ENCODE data around the gene NT5DC1.
"Not testable (repeated sequence)": the region's sequence is repeated elsewhere in the genome, so short reads cannot be mapped to it uniquely, and the experiment has no call there.

NT5DC1 gene

DNA sequence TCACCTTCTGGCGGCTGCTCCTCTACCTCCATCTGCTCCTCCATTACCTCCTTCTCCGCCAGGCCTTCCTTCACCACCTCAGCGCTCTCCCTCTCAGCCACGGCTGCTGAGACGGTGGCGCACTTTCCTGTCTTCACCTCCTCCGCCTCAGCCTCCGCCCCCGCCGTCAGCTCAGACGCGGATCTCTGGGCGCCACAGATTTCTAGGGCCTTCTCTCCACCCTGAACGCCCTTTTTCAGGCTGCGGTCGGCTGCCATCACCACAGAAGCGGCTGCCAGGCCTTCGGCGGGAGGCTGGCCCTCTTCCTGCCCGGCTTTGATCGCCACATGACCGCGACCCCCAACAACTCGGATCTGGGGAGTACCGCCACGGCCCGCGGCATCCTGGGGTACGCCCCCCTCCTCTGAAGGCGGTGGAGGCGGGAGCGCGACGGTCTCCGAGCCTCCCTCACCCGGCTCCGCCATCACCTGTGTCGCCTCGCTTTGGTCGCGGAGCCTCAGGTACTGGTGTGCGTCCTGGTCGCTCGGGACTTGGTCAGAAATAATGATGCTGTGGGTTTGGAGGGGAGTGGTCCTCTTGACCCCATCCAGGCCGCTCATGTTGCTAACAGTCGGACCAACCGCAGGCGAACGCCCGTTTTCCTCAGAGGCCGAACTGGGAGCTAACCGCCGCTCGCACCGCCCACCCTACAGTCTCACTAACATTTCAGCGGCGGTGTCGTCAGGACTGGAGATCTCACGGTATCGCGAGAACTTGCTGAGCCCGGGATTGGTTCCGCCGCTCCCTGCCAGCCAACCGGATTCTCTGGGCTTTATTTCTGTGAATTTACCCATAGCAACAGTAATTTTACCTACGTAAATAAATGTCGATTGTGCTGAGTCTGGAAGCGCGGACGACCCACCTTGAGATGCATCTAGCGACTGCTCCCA, 178.8 kb downstream of the NT5DC1 start, which contains the start of gene TSPYL1:
TSPYL1 (minus strand) TSS at position 699 of the 929 bp plus-strand sequence; CDS start at position 599, 100 bp downstream.
- DNase-seq (ENCODE audit: low spot score), result peak; percentile 76

DNA sequence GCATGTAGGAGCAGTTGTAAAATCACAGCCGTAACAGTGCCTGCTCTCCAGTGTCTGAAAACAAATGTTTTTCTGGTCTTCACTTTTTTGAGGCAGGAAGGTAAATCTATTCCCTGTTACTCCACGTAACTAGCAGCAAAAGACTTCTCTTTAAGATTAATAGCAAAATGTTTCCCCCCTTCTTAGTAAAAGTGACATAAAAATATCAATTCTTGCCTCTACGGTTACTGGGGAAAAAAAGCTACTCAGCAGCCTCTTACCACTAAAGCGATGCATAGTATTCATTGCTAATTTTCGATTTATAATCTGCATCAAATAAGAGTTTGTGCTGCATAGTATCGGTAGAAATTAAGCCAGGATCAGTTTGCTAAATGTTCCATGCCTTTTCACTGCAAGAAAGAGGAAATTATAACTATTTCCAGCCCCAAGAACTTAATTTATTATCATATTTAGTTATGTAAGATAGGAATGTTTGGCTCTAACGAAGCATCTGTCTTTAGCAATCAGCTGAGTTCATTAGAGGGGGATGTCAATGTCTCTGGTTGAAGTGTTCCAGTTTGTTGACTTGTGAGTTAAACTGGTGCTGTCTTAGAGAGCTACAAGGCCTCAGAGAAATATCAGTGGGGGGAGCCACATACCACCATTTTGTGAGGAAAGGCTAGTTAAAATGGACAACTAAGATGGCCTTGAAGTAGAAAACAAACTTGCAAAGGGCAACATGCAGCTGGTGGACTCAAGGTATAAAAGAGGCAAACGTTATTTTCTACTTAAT, 179.7 kb downstream of the NT5DC1 start:
- no peak for DNase-seq (ENCODE audit: low spot score)

DNA sequence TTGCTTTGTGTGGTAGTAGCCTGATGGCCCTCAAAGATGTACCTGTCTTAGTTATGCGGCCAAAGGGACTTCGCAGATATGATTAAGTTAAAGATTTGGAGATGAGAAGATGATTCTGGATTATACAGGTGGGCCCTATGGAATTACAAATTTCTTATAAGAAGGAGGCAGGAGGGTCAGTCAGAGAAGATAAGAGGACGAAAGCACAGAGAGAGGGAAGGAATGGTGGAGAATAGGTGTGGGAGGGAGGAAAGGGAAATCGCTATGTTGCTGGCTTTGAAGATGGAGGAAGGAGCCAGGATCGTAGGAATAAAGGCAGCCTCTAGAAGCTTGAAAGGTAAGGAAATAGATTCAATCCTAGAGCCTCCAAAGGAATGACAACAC, 180.3 kb downstream of the NT5DC1 start:
- no peak for DNase-seq (ENCODE audit: low spot score)

DNA sequence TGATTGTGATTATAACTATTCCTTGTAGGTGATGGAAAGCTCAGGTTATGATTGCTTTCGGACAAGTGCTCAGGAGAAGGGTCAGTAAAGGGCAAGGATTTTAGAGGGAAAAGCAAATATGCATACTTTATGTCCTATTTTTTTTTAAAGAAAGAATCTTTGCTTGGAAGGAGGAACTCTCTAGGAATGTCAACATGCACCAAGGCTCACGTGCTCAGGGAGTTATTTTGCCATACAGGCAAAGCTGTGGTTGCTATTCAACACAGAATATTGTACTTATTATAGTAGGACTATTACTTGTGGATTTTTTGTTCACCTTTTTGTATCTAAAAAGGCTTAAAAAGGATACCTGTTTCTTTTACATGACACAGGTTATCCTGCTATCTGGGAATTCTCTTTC, 182.0 kb downstream of the NT5DC1 start:
- no peak for DNase-seq (ENCODE audit: low spot score)

DNA sequence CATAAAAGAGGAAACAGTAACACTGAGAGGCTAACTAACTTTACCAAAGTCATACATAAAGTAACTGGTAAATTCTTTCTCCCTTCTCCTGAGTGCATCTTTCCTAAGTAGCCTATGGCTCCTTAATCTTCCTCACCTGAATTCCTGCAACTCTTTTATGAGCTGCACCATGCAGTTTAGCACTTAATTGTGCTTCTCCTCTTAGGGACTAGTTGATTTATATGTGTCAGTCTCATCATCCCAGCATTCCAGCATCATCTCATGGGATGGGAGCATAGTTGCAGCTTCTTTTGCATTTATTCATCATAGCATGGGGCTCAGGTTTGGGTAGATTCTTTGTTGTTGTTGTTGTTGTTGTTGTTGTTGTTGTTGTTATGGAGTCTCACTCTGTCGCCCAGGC, 182.5 kb downstream of the NT5DC1 start:
- no peak for DNase-seq (ENCODE audit: low spot score)

DNA sequence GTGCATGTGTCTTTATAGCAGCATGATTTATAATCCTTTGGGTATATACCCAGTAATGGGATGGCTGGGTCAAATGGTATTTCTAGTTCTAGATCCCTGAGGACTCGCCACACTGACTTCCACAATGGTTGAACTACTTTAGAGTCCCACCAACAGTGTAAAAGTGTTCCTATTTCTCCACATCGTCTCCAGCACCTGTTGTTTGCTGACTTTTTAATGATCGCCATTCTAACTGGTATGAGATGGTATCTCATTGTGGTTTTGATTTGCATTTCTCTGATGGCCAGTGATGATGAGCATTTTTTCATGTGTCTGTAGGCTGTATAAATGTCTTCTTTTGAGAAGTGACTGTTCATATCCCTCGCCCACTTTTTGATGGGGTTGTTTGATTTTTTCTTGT, 184.3 kb downstream of the NT5DC1 start:
- DNase-seq (ENCODE audit: low spot score), result not testable (repeated sequence)

DNA sequence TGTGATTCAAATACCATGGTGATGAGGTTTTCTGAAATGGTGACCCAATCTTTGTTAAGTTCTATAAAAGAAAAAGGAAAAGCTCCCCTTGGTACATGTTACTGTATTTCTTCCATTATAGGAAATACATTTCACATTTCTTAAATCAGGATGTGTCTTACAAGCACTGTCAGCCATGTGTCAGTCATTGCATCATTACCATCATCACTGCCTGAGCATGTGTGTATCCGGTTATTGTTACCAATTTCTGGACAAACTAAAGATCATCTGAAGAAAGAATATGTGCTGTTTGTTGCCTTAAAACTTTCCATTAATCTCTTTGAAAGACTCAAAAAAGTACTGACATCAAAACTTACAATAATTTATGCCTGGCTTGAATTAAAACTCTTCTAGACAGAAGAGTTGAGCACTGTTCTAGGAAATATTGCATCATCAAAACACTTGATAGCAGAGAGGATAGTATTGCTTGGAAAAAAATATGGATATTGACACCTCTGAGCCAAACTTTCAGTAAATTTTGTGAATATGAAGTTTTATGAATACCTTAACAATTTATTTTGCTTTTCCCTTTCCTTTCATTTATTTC, 186.2 kb downstream of the NT5DC1 start:
- no peak for DNase-seq (ENCODE audit: low spot score)

DNA sequence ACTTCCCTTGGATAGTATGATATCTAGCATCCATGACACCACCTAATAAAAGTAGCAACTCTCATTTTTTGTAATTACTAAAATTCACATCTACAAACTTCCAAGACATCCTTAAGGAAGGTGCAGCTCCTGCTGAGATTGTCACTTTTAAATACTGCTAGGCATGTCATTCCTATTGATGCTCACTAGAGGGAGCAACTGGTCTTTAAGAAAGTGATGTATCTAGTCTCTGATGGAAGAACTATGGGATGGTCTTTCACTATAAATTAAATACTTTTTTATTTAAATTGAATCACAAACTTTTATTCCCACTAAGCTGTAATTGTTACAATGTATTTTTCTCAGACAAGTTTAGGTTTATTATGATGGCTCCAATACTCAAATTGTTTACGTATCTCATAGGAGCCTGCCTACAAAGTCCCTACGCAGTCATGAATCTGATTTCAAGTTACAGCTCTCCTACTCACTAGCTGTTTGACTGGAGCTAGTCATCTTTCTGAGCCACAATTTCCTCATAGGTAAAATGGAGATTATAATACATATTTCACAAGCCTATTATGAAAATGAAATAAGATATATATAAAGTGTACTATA, 187.1 kb downstream of the NT5DC1 start:
- no peak for DNase-seq (ENCODE audit: low spot score)

DNA sequence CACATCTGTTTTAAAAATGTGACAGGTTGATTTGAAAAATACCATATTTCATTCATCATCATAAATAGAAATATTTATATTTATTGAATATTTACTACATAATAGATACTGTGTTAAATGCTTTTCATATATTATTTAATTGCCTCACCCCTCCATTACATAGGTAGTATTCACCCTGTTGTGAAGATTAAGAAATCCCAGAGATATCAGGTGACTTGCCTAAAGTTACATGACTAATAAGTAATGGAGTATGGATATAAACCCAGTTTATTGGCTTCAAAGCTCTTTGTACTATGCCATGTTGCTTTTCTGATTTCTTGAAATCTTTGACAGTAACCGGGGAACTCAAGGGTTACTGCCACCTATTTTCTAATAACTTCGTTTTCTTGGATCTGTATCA, 189.2 kb downstream of the NT5DC1 start:
- no peak for DNase-seq (ENCODE audit: low spot score)

DNA sequence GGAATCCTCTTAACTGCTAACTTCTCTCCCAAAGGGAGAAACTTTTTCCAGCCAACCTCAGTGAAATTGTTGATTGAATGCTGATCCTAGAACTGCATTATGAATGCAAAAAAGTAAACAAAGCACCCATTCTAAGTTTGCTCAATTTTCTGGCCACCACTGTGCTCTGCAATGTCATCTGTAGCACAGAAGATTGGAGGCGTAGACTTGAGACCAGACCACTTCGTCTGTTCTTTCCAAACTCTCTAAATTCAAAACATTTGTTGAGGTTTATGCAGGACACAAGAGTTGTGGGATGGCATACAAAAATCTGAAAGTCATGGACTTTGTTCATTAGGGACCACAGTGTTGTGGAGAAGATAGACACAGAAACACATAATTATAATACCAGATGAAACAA, 190.1 kb downstream of the NT5DC1 start:
- DNase-seq (ENCODE audit: low spot score), result no peak

DNA sequence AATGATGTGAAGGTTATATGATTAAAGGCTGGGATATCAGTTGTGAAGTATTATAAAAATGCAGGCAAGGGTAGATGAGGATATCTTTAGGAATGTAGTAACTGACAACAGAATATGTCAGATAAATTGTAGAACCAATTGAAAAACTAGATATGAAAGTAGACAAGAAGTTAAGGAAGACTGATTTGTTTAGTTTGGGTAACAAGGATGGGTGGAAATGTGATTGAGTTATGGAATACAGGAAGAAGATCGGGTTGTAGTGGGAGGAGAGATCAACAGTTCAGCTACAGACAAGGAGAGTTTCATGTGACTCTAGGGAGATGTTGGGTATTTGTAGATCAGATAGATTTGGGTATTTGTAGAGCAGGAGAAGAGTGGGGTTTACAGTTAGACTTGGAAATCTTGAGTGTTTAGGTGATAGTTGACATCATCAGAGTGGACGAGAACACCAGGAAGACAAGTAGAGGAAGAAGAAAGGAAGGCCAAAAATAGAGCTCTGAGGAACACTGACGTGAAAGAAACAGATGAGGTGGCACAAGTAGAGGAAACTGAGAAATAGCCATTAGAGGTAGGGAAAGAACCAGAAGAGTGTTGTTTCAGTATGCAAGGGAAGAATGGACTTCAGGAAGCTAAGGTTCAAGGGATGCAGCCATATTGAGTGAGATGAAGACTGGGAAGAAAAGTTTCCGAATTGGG, 191.2 kb downstream of the NT5DC1 start:
- DNase-seq (ENCODE audit: low spot score), result no peak

DNA sequence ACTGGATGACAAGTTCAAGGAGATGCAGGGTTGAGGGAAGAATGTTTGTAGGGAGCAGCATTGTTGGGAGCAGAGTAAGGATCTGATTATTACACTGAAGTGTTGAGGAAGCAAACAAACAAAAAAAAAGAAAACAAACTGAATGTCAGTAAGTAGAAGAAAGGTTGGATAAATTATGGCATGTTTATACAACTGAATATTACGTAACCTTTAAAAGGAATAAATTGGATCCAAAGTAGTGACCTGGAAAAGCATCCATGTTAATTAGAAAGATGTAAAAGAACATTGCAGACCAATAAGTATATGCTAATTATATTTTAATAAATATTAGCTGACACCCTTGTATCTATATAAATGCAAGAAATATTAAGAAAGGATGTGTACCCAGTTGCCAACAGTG, 191.9 kb downstream of the NT5DC1 start:
- DNase-seq (ENCODE audit: low spot score), result no peak

DNA sequence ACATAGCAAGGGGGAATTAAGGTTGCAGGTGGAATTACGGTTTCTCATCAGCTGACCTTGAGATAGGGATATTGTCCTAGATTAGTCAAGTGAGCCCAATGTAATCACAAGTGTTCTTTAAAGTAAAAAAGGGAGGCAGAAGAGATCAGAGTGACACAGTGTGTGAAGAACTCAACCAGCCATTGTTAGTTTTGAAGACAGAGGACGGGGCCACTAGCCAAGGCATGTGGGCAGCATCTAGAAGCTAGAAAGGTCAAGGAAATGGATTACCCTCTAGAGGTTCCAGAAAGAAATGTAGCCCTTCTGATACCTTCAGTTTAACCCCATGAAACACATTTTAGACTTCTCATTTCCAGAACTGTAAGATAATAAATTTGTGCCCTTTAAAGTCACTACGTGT, 197.6 kb downstream of the NT5DC1 start:
- DNase-seq (ENCODE audit: low spot score), result no peak

DNA sequence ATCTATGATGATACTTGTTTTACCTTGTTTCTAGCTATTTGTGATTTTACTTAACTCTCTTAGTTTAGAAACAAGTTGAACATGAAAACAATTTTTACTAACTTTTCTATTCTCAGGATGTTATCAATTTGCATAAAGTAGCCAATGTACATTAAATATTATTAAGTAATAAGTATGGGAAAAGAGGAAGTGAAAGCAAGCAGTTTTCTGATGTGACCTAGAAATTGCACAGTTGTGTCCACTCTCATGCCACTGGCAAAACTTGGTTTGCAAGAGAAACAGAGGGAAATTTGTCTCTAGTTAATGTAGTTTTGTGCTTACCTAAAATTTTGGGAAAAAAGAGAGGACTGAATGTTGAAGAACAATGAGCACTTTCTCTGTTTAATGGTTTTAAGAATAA, 198.3 kb downstream of the NT5DC1 start:
- no peak for DNase-seq (ENCODE audit: low spot score)

Data from HuH-7.5 (cell line).